ENCODE data around the gene YPEL2. TPM values are rescaled to one million over a fixed set of nuclear protein-coding genes. Genes with fewer than 3 reads are reported as not detected.

YPEL2 gene
- total RNA-seq, 1 experiment from 2014 or later: 0.98 TPM

DNA sequence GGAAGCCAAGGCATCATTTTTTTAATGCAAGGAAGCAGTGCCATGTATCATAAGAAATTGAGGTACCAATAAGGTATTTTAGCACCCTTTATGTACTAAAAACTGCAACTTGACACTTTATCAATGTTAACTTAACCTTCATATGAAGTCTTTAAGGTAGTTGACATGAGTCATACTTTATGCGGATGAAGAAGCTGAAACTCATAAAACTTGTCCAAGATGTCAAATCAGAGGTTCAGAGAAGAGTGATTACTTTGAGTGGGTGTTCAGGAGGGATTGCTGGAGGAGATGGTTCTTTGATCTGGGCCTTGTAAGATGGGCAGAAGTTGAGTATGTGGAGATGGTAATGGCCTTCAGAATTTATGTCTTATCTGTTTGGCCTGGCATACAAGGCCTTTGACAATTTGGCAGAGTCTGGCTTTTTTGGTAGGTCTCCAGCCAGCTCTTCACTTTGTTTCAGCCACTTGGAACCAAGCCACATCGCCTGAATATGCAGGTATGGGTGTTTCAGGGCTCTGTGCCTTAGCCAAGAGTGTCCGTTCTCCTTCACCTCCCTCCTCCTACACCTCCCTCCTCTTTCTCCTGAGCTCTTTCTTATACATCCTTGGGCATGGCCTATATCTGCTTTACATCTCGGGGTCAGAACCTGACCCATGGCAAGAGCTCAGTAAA lies 23.7 kb downstream of the YPEL2 start:
- Histone ChIP-seq H2BK12ac (ENCODE audit: insufficient read length, low read depth, low read length) (no peak overlapping the region), H2BK120ac (ENCODE audit: low read depth, low read length, poor library complexity, severe bottlenecking) (no peak overlapping the region), H4K20me1 (ENCODE audit: control insufficient read depth, insufficient read depth, insufficient read length) (no peaks in the 10 kb centered on the region), H3K9me3 (ENCODE audit: control insufficient read depth, low read depth, low read length) (no peaks in the 10 kb centered on the region), H3K18ac (ENCODE audit: insufficient read length, low read depth, low read length) (no peak overlapping the region), H3K4me2 (ENCODE audit: insufficient read depth, insufficient read length, low read length) (no peak overlapping the region), H3T11ph (ENCODE audit: low read length) (no peak overlapping the region), H3K23me2 (ENCODE audit: insufficient read length, low read depth, low read length, poor library complexity, severe bottlenecking) (no peaks in the 10 kb centered on the region), H3K79me2 (ENCODE audit: insufficient read depth, low read length) (no peaks in the 10 kb centered on the region), H3K27ac (ENCODE audit: insufficient read length, low read depth, low read length) (no peak overlapping the region), H4K8ac (replicated peaks; ENCODE audit: insufficient read length, low read depth, low read length) (no peak overlapping the region), H3K23ac (ENCODE audit: insufficient read length, low read depth, low read length) (no peak overlapping the region), H3K79me1 (ENCODE audit: insufficient read depth, low read depth, low read length, poor library complexity, severe bottlenecking) (no peaks in the 10 kb centered on the region), H2BK15ac (ENCODE audit: low read depth, low read length) (no peak overlapping the region), H4K5ac (ENCODE audit: insufficient read length, low read depth, low read length) (no peak overlapping the region), H2AK5ac (ENCODE audit: insufficient read length, low read length) (no peak overlapping the region), H3K9ac (ENCODE audit: extremely low read depth, insufficient read length, low read length) (no peak overlapping the region), H2BK5ac (ENCODE audit: insufficient read length, low read length) (no peak overlapping the region), H3K4me1 (ENCODE audit: insufficient read depth, low read length) (peaks cover 10% of the 10 kb centered on the region; the same call in 1 of the 2 replicates), H2AFZ (ENCODE audit: low read length) (no peak overlapping the region), H4K91ac (ENCODE audit: insufficient read length, low read depth, low read length) (no peak overlapping the region), H3K27me3 (ENCODE audit: insufficient read depth, low read length) (no peaks in the 10 kb centered on the region), H3K56ac (ENCODE audit: insufficient read length, low read depth, low read length) (no peak overlapping the region), H3K4ac (ENCODE audit: low read depth, low read length) (no peak overlapping the region), H2BK20ac (ENCODE audit: low read depth, low read length, poor library complexity, severe bottlenecking) (no peak overlapping the region), H3K14ac (ENCODE audit: insufficient read depth, low read length) (no peak overlapping the region)
- H3K4me1 Mint-ChIP-seq: peaks cover 39 to 52% of the 10 kb centered on the region in 2 experiments
- no peak overlapping the region for H3K4me3 Mint-ChIP-seq
- H3K9me3 Mint-ChIP-seq: peaks cover 4 to 5% of the 10 kb centered on the region in 2 experiments; a peak in 2 of 5 replicates
- WGBS (ENCODE audit: extremely low coverage, insufficient read length, low lambda C conversion rate): no CpG with 5 or more reads among the region's 4 CpGs
- H3K27ac Mint-ChIP-seq: no peak overlapping the region; a peak in 1 of 7 replicates
- TF ChIP-seq, protein P1, sequence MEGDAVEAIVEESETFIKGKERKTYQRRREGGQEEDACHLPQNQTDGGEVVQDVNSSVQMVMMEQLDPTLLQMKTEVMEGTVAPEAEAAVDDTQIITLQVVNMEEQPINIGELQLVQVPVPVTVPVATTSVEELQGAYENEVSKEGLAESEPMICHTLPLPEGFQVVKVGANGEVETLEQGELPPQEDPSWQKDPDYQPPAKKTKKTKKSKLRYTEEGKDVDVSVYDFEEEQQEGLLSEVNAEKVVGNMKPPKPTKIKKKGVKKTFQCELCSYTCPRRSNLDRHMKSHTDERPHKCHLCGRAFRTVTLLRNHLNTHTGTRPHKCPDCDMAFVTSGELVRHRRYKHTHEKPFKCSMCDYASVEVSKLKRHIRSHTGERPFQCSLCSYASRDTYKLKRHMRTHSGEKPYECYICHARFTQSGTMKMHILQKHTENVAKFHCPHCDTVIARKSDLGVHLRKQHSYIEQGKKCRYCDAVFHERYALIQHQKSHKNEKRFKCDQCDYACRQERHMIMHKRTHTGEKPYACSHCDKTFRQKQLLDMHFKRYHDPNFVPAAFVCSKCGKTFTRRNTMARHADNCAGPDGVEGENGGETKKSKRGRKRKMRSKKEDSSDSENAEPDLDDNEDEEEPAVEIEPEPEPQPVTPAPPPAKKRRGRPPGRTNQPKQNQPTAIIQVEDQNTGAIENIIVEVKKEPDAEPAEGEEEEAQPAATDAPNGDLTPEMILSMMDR (conservative IDR thresholded peaks at IDR 0.05): no peak
- peaks cover 1% of the 10 kb centered on the region; the same call in 1 of the 2 replicates for H3K27me3 Mint-ChIP-seq (ENCODE audit: low read depth)
- peaks cover 5 to 31% (median 11%) of the 10 kb centered on the region in 3 experiments; a peak in 6 of 7 replicates for H3K36me3 Mint-ChIP-seq (ENCODE audit: insufficient read depth in 1 of 3, low read depth in 3 of 3)
- no peak for DNase-seq
